HG03108 (cell line): Measurements from ENCODE around the gene USP53.
"Not testable (repeated sequence)": the region's sequence is repeated elsewhere in the genome, so short reads cannot be mapped to it uniquely, and the experiment has no call there.

Experiments used
- ATAC-seq: cut with Tn5 transposase; IDR thresholded peaks from one replicate; pipeline ENCODE4 v1.9.1; 2021; ENCODE audit warnings: moderate library complexity; ENCODE audit not compliant: unreplicated experiment

Gene USP53

DNA sequence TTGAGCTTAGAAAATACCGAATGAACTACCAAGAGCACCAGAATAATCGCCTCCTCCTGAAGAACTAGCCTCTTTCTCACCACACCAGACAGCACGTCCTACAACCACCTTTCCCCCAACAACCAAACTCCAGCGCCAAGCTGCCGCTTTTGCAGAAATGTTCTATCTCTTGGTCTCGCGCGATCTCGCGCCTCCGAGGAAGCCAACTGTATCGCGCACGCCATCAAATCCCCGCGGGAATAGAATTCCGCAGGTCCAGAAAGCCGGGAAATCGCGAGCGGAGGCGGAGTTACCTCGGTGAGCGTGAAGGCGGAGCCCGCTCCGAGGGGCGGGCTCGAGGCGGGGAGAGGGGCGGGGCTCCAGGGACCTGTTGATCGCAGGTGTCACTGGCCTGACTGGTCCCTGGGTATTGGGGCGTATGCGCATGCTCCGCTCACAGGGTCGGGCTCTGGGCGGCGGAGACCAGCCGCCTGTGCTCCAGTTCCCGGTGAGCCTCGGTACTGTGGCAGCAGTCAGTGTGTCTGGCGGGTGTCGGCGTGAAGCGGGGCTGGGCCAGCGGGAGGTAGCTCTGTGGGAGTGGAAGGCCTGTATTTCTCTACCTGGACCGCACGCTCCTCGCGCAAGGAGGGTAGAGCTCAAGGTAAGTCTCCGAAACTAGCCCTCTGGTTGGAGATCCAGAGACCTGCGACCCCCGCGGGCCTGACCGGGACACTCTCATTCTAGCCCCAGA lies at the start of gene USP53:
Gene USP53 (plus strand): TSS at position 480 of the 730 bp plus-strand sequence. CDS start 27,047 bp downstream, outside the sequence.
- peak; percentile 89 for ATAC-seq

- no peak for ATAC-seq
These were observed 46.7 kb upstream of the USP53 start for GRCh38 chr4:119165767-119166166.

DNA sequence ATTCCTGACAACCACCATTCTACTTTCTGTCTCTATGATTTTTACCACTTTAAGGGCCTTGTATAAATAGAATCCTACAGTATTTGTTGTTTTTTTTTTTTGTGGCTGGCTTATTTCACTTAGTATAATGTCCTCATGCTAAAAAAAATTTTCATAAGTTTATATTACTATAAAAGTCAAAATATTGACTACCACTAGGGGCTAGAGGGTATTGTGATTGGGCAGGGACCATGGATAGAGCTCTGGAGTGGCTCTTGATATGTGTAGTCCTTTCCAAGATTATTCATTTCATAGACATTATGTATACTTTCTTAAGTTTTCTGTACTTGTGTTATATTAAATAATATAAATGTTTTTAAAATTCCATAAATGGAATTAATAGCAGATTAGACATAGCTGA lies 42.3 kb upstream of the USP53 start:
- no peak for ATAC-seq

DNA sequence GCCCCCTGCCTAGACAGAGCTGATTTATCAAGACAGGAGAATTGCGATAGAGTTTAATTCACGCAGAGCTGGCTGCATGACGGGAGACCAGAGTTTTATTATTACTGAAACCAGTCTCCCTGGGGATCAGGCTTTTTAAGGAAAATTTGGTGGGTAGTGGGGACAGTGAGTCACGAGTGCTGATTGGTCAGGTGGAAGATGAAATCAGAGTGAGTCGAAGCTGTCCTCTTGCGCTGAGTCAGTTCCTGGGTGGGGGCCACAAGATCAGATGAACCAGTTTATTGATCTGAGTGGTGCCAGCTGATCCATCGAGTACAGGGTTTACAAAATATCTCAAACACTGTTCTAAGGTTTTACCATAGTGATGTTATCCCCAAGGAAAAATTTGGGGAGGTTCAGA lies 40.3 kb upstream of the USP53 start:
- no peak for ATAC-seq

DNA sequence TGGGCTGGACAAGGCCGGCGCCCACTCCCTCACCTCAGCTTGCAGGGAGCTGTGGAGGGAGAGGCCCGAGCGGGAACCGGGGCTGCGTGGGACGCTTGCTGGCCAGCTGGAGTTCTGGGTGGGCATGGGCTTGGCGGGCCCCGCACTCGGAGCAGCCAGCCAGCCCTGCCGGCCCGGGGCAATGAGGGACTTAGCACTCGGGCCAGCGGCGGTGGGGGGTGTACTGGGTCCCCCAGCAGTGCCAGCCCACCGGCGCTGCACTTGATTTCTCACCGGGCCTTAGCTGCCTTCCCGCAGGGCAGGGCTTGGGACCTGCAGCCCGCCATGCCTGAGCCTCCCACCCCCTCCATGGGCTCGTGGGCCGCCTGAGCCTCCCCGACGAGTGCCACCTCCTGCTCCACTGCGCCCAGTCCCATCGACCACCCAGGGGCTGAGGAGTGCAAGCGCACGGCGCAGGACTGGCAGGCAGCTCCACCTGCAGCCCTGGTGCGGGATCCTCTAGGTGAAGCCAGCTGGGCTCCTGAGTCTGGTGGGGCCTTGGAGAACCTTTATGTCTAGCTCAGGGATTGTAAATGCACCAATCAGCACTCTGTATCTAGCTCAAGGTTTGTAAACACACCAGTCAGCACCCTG lies 38.7 kb upstream of the USP53 start:
- ATAC-seq = not testable (repeated sequence)

DNA sequence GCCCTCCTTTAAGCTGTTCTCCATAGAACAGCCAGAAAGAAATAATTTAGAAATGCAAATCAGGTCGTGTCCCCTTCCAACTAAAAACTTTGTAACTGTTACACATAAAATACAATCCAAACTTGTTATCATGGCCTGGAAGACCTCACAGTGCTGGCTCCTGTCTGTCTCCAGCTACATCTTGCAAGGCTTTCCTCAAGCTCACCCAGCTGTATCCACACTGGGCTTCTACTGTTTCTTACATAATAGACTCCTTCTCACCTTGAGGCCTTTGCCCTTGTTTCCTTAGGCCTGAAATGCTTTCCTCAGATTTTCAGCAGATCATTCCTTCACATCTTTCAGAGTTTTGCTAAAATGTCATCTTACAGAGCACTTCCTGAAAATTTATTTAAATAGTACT lies 33.5 kb upstream of the USP53 start:
- ATAC-seq = no peak

DNA sequence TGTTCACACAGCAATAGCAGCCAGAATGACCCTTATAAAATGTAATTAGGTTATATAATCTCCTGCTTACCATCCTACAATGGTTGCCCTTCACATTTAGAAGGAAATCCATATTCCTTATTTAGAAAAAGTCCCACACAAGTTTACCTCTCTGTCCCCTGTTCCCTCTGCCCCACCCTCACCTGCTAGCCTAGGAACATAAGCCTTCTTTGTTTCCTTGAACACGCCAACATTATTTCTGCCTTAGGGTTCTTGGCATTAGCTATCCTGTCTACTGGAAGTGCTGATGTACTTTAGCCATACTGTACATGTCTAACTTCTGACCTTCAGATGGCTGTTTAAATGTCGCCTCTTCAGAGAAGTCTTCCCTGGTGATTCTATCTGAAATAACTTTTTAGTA lies 28.4 kb upstream of the USP53 start:
- no peak for ATAC-seq

DNA sequence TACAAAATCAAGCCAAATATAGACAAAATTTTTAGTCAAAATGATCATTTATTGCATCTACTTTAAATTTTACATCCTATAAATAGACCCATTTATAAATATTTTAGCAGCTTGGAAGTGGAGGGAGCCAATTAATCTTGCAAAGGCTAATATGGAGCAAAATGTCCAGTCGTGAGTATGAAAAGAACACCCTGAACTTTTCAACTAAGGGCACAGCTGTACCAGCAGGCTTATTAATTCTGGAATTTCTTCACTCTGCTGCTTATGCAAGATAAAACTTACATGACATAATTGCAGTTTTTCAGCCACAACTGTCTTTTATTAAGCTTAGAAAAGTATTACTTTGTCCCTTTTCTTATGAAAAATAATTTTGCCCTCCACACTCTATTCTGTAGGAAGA lies 22.9 kb upstream of the USP53 start:
- no peak for ATAC-seq

GRCh38 chr4:119190354-119190753 lies 22.2 kb upstream of the USP53 start:
- ATAC-seq = no peak

- no peak for ATAC-seq
These were observed 21.0 kb upstream of the USP53 start for GRCh38 chr4:119191505-119191904.

DNA sequence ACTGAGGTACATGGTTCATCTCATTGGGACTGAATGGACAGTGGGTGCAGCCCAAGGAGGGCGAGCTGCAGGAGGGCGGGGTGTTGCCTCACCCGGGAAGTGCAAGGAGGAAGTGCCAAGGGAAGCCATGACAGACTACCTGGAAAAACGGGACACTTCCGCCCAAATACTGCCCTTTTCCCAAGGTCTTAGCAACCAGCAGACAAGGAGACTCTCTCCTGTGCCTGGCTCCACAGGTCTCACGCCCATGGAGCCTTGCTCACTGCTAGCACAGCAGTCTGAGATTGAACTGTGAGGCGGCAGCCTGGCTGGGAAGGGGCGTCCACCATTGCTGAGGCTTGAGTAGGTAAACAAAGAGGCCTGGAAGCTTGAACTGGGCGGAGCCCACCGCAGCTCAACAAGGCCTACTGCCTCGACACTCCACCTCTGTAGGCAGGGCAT lies 14.7 kb upstream of the USP53 start:
- ATAC-seq = no peak

DNA sequence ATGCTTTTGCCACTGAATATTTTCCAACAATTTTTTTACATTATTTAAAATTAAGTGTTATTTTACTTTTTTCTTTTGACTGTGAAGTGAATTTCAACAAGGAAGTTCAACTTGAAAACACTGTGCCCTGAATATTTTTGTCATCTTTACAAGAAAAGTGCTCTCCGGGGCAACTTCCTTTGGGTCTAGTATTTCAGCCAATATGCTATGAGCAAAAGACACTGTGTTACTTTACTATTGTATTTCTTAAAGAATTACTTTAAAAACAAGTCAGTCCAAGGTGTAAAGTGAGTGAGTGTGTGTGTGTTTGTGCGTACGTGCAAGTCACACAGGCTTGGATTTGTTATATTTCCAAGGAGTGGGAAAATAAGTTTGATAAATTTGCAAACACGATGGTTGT lies 7.6 kb upstream of the USP53 start:
- no peak for ATAC-seq

- ATAC-seq = no peak
These were observed 6.8 kb upstream of the USP53 start for GRCh38 chr4:119205690-119206089.

GRCh38 chr4:119206178-119206577 lies 6.3 kb upstream of the USP53 start:
- no peak for ATAC-seq

GRCh38 chr4:119207051-119207450 lies 5.5 kb upstream of the USP53 start:
- no peak for ATAC-seq

DNA sequence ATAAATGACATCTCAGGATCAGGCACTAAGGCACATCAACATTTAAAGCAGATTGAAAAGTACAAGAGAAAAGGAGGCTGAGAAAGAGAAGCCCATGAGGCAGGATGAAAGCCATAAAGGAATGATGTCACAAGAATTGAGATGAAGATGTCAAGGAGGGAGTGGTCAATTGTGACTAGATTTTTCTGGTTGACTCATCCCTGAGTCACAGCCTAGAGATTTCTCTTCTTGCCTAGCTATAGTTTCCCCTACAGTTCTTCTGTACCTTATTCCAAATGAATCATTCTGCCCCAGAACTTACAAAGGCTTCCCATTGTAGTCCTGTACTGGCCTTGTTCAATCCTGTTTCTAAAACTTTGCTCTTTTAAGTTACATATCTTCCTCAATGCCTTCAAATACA lies 3.4 kb upstream of the USP53 start:
- ATAC-seq = no peak

- ATAC-seq = no peak
These were observed 2.9 kb upstream of the USP53 start for GRCh38 chr4:119209586-119209985.

DNA sequence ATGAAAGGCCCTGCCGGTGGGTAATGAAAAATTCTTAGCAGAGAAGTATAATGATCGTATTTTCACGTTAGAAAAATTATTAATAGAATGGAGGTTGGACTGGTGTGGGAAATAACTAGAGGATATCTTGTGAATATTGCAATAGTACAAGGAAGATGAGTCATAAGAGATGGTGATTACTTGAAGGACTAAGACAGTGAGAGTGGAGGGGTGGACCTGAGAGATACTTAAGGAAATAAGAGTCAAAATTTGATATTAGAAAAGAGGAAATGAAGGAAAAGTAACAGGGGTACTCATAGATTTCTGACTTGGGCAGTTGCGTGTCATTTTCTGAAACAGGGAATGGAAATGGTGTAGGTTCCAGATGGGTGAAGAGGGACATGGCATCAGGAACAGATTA lies 1.7 kb upstream of the USP53 start:
- no peak for ATAC-seq

DNA sequence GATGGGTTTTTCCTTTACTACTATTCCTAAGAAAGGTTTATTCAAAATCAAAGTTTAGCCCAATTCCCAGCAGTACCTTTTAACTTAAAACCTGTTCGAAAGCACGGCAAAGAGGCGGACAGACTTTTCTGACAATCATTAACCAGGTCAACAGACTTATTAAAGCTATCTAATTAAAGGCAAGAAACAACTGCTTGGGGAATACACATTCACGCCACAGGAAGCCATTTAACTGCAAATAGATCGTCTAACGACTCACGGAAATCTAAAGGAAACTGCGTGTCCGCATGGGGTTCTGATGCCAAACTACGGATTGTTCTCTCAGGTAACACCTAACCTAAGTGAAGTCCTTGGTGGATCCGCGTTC lies 663 bp upstream of the USP53 start:
- ATAC-seq = no peak

- ATAC-seq = peak; percentile 49
These were observed 572 bp downstream of the USP53 start for GRCh38 chr4:119212964-119213606.

- ATAC-seq = no peak
These were observed 5.6 kb downstream of the USP53 start for GRCh38 chr4:119218093-119218492.

DNA sequence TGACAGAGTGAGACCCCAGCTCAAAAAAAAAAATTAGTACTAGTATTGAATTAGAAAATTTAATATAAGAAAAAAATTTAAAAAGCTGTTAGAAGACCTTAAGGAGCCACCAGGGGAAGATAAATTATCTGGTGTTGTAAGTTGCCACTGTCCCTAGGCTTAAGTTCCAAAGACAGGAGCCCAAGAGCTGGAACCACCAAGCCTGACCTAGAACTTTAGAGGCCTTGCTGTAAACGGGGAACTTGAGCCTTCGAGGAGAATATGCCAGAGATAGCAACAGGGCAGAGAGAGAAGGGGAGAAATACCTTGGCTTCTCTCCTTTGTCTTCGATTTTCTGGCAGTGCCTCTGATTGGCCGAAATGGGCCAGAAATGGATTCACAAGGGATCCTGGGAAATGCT lies 8.9 kb downstream of the USP53 start:
- ATAC-seq = no peak
